HT-29 (cell line): ENCODE measurements around the gene CCSER1. TPM values are rescaled to one million over a fixed set of nuclear protein-coding genes. Genes with fewer than 3 reads are reported as not detected.
"Not testable (repeated sequence)": the region's sequence is repeated elsewhere in the genome, so short reads cannot be mapped to it uniquely, and the experiment has no call there.

ENCODE experiments used
- DNase-seq: peaks from one replicate; pipeline ENCODE4 v3.0.0-alpha.2; 2015; ENCODE audit warnings: low spot score
- total RNA-seq: library from RNA; depleted of rRNA; stranded (reverse); fragments of >200 nt; shearing (Covaris generic); gene quantifications from 2 replicates; pipeline ENCODE4 v1.2.3, GENCODE V29; 2014

Gene CCSER1
- total RNA-seq, 1 experiment from 2014 or later = 12.3 TPM

DNA sequence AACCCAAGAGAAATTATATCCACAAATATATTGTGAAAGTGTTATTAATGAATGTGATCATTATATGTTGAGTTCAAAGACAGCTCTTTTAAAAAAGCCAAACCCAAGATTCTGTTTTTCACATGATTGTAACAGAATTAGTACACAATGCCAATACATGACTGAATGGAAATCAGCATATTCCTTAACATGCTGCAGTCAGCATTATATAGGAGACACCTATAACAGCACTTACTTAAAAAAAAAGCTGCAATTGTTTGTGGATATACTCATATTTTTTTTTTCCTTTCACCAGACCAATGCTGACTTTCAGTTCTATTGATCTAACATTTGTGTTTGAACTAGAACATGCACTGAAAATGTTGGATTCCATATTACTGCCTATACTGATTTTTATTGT lies 165.2 kb downstream of the CCSER1 start:
- no peak for DNase-seq

DNA sequence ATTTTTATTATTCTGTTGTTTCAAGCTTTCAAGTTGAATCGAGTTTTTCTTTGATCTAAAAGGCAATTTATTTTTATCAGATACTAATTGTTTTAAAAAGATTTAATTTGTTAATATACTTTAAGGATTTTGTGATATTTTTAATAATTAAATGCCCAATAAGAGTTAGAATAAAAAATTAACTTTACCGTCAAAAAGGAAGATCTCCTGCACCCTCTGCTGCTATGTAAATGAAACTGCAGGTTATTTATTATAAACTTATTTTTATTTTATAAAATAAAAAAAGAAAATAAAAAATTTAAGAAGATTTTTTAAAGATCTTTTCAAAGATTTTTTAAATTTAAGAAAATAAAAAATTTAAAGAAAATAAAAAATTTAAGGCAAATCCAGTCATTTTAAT lies 166.1 kb downstream of the CCSER1 start:
- DNase-seq = no peak

DNA sequence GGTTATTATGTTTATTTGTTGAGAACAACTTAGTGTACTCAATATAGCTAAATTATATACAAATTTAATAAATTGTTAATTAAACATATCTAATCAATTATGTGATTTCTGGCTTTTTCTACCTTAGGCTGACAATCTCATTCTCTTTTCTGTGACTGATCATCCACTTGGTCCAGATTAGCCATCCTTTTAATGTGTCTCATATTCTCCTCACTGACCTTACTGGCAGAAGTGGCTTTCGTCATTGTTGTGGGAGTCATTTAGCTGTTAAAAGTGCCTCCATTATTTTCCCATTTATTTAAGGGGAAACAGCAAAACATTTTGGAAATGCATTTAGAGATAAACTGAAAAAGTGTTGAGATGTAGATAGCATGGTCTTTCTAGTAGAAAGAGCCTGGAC lies 172.2 kb downstream of the CCSER1 start:
- DNase-seq = no peak

DNA sequence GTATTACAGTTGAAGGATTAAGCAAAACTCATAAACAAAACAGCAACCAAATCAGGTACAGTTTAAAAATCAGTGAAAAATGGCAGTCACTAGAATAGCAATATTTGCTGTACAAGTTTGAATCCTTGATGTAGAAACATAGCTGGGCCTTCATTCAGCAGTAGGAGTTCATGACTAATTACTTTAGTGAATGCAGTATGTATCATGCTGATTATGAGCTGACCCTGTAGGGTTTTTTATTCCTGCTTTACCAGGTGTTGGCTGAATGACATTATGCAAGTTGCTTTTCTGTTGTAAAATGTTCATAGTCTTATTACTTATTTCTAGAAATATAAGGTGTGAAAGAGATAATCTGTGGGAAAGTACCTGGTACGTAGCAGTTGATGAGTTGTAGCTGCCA lies 179.6 kb downstream of the CCSER1 start:
- DNase-seq = no peak

DNA sequence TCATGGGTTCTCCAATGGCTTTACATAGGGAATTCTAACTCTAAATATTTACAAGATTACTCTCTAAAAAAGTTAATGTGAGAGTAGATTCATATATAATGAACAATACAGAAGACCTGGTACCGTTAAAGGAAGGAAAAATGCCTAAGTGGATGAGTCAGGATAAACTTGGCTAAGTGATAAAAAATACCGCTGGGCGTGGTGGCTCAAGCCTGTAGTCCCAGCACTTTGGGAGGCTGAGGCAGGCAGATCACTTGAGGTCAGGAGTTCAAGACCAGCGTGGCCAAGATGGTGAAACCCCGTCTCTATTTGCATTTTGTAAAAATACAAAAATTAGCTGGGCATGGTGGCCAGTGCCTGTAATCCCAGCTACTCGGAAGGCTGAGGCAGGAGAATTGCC lies 189.9 kb downstream of the CCSER1 start:
- not testable (repeated sequence) for DNase-seq

DNA sequence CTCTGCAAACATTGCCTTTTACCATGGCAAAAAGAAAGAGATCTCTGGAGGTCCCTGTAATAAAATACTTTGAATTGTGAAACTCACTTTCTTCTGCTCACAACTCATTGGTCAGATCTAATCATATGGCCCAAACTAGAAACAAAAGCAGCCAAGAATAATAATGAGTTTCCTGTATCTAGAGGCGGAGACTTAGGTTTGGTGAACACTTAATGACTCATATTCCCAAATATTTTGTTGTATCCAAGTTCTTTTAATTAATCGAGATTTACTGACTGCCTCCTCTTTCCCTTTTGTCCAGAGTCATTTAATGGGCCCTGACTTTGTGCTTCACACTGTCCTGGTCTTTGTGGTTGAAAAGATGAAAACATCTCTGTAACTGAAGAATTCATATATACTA lies 190.6 kb downstream of the CCSER1 start:
- DNase-seq = no peak

DNA sequence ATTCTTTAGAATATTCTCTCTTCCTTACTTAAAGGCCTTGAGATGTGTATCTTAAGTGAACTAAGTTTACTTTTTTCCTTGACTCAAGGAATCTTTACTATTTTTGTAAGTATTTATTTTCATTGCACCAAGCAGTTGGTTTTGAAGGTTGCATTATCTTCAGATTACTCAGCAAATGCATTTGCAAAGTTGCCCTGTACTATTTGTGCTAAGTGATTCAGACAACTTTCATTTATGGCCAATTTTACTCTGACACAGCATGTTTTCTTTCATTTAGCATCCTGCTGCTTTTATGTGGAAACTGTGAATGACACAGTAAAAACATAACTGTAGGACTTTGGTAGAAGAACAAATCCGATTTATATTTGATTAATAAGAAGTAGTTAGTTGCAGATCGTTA lies 191.0 kb downstream of the CCSER1 start:
- no peak for DNase-seq

DNA sequence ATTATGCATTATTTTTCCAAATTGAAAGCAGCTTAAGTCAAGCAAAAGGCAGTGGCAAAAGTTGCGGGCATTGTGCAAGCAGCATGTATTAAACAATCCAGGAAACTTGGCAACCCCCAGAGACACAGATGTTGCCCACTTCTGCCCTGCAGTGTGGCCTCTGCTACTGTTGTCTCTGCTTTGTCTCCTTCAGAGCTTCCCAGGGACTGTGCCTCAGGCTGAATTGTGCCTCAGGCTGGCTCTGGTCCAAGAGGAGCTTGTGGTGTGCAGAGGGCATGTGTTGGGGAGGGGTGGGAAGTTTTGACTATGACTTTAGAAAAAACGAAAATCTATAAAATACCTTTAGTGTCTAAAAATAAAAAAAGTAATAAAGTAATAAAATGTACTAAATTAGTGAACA lies 201.4 kb downstream of the CCSER1 start:
- DNase-seq = no peak

DNA sequence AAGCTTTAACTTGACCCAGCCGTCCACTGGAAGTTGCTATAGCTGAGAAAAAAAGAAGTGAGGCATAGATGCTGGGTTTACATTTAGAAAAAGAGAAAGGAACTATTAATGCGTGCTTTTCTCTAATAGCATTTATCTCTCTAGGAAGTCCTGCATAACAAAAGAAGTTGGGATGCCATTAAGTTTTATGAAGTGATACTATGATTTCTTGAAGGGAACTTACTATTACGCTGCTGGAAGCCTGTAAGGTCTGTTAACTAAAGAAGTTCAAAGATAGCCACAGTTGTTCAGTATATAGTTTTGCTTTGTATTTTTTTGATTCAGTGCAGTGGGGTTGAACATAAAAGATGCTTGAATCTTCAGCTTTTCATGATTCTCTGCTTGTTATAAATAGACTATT lies 203.4 kb downstream of the CCSER1 start:
- DNase-seq = no peak

DNA sequence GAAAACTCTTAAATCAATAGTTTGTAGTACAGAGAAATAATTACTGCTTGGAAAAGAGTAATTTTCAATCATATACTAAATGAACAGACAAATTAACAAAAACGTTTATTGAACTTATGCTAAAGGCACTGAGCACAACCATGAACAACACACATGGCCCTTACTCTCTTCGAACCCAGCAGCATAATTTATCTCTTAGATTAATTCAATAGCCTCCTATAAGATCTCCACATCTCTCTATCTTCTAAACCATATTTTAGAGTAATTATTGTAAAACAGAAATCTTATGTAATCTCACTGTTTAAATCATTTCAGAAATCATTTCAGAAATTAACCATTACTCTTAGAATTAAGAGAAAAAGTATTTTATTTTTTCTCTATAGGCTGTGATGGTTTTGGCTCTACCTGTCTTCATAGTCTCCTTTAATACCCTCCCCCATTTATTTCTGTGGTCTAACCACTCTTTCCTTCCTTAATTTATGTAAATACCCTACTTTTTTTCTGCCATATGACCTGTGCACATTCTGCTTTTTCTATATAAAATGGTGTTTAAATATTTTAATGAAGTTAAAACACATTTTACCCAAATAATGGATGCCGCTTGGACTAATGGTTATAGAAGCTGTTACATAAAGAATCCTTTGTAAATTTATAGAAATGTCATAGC lies 218.5 kb downstream of the CCSER1 start:
- DNase-seq = no peak

DNA sequence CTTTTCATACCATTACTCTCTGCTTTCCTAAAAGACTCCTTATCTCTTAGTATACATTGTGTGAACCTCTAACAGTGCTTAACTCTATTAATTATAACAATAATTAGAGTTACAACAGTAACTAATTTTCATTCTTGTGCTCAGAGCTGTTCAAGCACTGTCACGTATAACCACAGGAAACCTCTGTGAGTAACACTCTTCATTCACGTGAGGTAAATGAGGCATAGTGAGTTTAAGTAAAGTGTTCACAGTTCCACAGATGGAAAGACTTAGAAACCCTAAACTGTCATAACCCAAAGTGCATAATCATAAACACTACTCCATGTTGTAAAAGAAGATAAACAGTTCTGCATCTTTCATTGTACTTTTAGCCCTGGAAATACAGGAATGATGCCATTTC lies 222.4 kb downstream of the CCSER1 start:
- no peak for DNase-seq

DNA sequence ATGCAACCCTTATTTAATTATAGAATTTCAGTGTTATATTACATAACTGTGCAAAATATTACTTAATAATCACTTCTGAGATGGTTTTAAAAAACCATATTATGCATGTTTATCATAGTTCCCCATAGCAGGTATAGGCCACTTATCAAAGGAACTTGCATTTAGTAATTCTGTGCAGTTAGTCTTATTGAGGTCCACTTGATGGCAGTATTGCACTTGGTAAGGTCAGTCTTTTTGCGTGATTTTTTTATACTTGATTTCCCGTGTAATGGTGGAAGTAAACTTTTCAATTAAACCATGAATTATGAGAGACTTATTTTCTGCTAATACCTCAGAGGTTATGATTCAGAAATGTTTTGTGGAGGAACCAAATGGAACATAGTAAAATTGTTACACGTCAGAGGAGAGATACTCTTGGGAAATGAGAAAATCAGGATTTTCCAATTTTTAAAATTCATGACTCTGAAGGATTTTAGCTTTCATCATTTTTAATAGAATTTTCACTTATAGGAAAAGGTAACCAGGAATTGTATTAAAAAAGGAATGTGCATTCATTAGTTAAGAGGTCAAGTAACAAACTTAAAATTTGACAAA lies 230.0 kb downstream of the CCSER1 start:
- peak; percentile 15 for DNase-seq

DNA sequence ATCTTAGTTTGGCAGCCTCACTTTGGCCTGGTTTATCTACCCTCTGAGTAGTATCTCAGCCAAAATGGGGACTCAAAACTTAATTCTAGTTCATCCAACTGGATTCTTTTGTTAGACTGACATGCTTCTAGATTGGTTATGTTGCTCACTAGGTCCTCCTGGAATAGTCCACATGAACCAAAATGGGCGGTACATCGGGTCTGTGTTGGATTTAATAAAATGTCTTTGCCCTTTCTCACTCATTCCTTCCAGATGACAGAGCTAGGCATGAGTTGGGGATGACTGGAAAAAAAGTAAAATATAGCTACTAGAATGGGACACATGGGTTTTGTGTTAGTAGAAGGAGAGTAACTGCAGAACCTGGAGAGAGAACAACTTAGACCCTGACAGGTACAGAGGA lies 247.9 kb downstream of the CCSER1 start:
- DNase-seq = no peak

DNA sequence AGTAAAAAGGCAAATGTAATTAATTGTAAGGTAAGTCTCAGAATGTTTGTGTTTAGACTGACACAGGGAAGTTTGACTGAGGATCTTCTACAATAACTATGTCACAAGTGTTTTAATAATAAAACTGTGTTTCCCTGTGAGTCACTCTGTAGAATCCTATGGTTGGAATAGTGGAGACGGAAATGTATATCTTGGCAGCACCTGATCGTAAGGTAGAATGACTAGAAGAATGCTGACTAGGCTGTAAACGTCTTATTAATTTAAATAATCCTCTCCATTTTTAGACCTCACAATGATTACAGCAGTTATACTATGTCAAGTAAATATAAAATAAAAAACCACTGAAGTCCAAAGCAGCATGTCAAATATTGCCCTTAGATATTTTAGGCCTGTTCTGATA lies 266.0 kb downstream of the CCSER1 start:
- no peak for DNase-seq

DNA sequence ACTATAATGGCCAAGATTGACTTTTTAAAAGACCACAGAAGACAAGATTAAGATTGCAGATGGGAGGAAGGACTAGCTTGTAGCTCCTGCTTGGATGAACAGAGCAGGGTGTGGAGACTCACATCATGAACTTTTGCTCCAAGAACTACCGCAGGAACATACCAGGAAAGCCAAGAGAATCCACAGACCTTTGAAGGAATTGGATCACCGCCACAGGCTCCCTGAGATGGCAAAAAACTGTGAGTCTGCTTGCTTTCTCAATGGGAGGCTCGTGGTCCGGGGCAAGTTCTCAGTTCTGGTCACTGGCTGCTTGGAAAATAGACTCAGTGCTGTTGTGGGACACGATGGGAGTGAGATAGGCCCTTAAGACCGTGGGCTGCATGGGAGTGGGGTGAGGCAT lies 276.6 kb downstream of the CCSER1 start:
- DNase-seq = no peak

DNA sequence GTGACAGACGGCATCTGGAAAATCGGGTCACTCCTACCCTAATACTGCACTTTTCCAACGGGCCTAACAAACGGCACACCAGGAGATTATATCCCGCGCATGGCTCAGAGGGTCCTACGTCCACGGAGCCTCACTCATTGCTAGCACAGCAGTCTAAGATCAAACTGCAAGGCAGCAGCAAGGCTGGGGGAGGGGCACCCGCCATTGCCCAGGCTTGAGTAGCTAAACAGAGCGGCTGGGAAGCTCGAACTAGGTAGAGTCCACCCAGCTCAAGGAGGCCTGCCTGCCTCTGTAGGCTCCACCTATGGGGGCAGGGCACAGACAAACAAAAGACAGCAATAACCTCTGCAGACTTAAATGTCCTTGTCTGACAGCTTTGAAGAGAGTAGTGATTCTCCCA lies 280.7 kb downstream of the CCSER1 start:
- DNase-seq = not testable (repeated sequence)

DNA sequence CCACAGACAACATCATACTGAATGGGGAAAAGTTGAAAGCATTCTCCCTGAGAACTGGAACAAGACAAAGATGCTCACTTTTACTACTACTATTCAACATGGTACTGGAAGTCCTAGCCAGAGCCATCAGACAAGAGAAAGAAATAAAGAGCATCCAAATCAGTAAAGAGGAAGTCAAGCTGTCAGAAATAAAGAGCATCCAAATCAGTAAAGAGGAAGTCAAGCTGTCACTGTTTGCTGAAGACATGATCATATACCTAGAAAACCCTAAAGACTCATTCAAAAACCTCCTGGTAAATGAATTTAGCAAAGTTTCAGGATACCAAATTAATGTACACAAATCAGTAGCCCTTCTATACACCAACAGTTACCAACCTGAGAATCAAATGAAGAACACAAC lies 285.6 kb downstream of the CCSER1 start:
- DNase-seq = not testable (repeated sequence)

DNA sequence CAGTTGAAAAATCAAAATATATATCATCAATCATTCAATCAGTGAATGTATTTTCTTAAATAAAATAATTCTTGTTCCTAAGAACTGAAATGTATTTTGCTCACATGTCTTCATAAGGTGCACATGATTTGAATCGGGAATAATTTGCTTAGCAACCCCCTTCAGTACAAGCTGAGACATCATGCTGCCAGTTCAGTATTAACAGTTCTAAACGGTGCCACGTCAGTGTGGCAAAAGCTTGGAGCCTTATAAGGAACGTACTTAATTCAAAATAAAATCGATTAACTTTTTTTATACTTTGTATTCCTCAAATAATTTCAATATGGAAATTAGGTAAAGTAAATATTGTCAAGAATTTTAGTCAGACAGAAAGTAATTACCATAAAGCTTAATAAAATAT lies 287.9 kb downstream of the CCSER1 start:
- DNase-seq = no peak

DNA sequence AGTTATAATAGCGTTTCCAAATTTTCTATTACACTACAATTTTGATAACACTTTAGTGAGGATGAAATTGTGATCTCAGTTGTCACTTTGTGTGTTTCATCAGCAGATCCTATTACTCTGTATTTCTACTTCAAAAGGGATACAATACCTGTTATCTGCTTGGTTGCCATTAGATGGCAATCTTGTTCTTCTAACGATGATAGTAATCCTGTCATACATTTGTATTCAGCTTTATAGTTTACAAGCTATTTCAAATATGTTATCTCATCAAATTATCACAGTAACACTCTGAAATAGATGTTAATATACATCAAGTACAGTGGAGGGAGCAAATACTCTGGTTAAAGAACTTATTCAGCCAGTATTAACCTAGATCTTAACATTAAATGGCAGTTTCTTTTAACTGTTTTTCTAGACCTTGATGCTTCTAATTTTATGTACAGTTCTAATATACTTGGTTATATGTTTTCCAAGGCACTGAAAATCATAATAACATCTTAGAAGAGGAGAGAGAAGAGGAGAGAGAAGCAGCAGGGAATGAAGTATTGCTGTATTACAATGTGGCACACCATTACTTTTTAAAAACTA lies 292.0 kb downstream of the CCSER1 start:
- peak; percentile 42 for DNase-seq

DNA sequence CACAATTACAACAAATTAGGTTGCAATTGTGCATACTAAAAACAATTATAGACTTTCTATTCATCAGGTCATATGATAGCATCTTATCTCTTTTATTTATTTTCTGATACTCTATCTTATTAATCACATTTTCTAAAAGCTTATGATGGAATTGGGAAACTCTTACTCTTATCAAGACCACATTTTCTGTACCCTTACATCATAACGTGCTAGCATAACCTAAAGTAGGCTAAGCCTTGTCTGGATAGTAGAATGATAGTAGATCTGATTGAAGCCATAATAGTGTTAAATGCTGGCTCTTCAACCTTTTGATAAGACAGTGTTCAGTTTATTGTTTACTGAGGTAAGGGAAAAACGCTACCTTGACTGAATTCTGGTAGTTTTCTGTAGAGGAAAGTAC lies 294.0 kb downstream of the CCSER1 start:
- DNase-seq = no peak

DNA sequence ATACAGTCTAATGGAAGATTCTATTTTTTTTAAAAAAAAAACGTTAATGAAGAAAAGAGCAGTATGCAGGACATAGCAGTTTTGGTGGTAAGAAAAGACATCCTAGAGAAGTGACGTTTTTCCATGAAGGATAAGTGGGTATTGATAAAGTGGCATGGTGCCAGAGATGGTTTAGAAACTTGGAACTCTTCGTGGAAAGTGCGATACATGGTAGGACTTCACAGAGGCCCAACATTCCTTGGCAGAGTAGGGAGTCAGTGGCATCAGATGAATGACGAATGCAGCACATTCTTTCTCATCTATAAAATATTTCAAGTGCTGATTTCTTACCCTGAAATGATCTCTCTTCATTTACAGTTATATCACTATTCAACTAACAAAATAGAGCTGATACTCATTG lies 298.7 kb downstream of the CCSER1 start:
- no peak for DNase-seq

DNA sequence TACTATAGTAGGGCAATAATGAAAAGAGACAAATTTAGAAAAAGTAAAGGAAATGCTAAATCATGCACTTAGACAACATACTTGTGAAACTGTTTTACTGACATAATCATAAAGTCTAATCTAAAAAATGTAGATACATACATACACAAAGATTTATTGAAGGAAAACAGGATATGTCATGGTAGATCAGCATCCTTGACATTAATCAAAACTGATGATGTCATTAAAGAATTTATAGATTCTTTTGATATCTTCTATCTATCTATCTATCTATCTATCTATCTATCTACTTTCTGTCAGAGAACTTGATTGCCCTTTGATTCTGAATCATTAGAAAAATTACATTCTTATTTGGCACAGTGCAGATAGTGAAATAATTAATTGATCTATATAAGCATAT lies 311.3 kb downstream of the CCSER1 start:
- no peak for DNase-seq

DNA sequence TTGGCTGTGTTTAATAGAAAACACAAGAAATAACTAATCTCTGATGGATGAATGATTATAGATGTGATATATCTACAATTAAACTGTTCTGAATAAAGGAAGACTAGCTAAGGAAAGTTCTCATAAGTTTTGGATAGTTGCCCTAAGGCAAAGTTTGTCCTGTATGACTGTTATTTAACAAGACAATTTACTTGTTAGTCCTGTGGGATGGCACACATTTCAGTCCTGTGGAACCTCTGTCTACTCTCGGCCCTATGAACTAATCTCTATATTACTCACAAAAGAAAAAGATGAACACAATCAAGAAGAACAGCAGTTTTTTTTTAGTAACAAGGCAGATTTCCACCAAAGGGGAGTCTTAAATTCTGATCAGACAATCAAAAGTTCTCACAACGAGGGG lies 314.6 kb downstream of the CCSER1 start:
- DNase-seq = no peak

DNA sequence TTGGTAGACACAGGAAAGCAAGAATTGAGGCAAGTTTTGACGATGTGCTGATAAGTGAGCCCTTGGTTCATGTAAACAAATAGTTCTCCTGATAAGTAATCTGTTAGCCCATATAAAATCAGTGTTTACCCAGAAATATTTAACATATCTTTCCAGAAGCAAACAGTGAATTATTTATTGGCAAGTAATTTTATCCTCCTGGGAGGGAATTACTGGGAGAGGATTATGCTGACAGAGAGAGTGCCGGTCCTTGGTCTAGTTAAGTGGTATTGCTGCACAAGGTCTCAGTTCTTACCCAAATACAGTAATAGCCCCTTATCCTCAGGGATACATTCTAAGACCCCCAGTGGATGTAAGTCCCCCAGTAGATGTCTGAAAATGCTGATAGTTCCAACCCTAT lies 315.4 kb downstream of the CCSER1 start:
- DNase-seq = no peak
